ENCODE data around the gene SST.
"Not testable (repeated sequence)": the region's sequence is repeated elsewhere in the genome, so short reads cannot be mapped to it uniquely, and the experiment has no call there.

The SST gene

GRCh38 chr3:187646906-187647660, 23.1 kb downstream of the SST start:
- Histone ChIP-seq H3K27ac (replicated peaks) (no peak overlapping the region), H3K4me3 (replicated peaks; ENCODE audit: insufficient read depth, low read length) (no peak overlapping the region), H3K27me3 (ENCODE audit: insufficient read depth, poor library complexity, severe bottlenecking) (no peaks in the 10 kb centered on the region)
- TF ChIP-seq CTCF (IDR thresholded peaks at IDR 0.05; ENCODE audit: insufficient read depth, low read length) (no peak), REST (IDR thresholded peaks at IDR 0.05; ENCODE audit: insufficient replicate concordance, low read depth) (no peak), GABPA (IDR thresholded peaks at IDR 0.05; ENCODE audit: low read depth) (no peak), POLR2AphosphoS5 (IDR thresholded peaks at IDR 0.05; ENCODE audit: low read depth) (no peak), SPI1 (IDR thresholded peaks at IDR 0.05; ENCODE audit: borderline replicate concordance, low read depth) (no peak)
- no peak for DNase-seq (ENCODE audit: low read depth in 1 of 2, low spot score in 1 of 2)

- DNase-seq (ENCODE audit: low read depth in 1 of 2, low spot score in 1 of 2); H3K27me3 ChIP-seq (ENCODE audit: insufficient read depth, poor library complexity, severe bottlenecking); H3K27ac ChIP-seq (replicated peaks); H3K4me3 ChIP-seq (replicated peaks; ENCODE audit: insufficient read depth, low read length): not testable (repeated sequence)
Observed at GRCh38 chr3:187645379-187645778, 24.8 kb downstream of the SST start.

- H3K4me3 ChIP-seq (replicated peaks; ENCODE audit: insufficient read depth, low read length), result no peak overlapping the region
- no peak for DNase-seq (ENCODE audit: low read depth in 1 of 2, low spot score in 1 of 2)
- TF ChIP-seq CTCF (IDR thresholded peaks at IDR 0.05; ENCODE audit: insufficient read depth, low read length) (no peak), SPI1 (IDR thresholded peaks at IDR 0.05; ENCODE audit: borderline replicate concordance, low read depth) (no peak)
- no peaks in the 10 kb centered on the region for H3K27me3 ChIP-seq (ENCODE audit: insufficient read depth, poor library complexity, severe bottlenecking)
- H3K27ac ChIP-seq (replicated peaks), result no peak overlapping the region
Observed at GRCh38 chr3:187642861-187643260, 27.3 kb downstream of the SST start.

GRCh38 chr3:187641320-187642016, 28.7 kb downstream of the SST start:
- Histone ChIP-seq H3K27ac (replicated peaks) (no peak overlapping the region), H3K27me3 (ENCODE audit: insufficient read depth, poor library complexity, severe bottlenecking) (no peaks in the 10 kb centered on the region), H3K4me3 (replicated peaks; ENCODE audit: insufficient read depth, low read length) (no peak overlapping the region)
- no peak for TF ChIP-seq GABPA (IDR thresholded peaks at IDR 0.05; ENCODE audit: low read depth)
- no peak for TF ChIP-seq POLR2AphosphoS5 (IDR thresholded peaks at IDR 0.05; ENCODE audit: low read depth)
- no peak for TF ChIP-seq SPI1 (IDR thresholded peaks at IDR 0.05; ENCODE audit: borderline replicate concordance, low read depth)
- TF ChIP-seq REST (IDR thresholded peaks at IDR 0.05; ENCODE audit: insufficient replicate concordance, low read depth), result no peak
- no peak for TF ChIP-seq CTCF (IDR thresholded peaks at IDR 0.05; ENCODE audit: insufficient read depth, low read length)
- no peak for DNase-seq (ENCODE audit: low read depth in 1 of 2, low spot score in 1 of 2)
